SK-N-SH (cell line): ENCODE data around the gene GPD1.

Experiments
- EP300 ChIP-seq, 2 experiments: IDR thresholded peaks; 2 replicates each; pipeline versions ENCODE4 v1.4.0 to v1.6.1; 2012; ENCODE audit warnings: borderline replicate concordance in 1 of 2, low read depth in 1 of 2, low read length in 1 of 2
- JUND ChIP-seq: IDR thresholded peaks from 2 replicates; pipeline ENCODE4 v1.4.0; 2012
- RAD21 ChIP-seq: IDR thresholded peaks from 2 replicates; pipeline ENCODE4 v1.6.1; 2012; ENCODE audit warnings: mild to moderate bottlenecking, low read length
- RFX5 ChIP-seq: IDR thresholded peaks from 2 replicates; pipeline ENCODE4 v1.6.1; 2012; ENCODE audit warnings: mild to moderate bottlenecking, improper control_type of control experiment, low read length
- SMC3 ChIP-seq: IDR thresholded peaks from 2 replicates; pipeline ENCODE4 v1.6.1; 2012; ENCODE audit warnings: low read depth, low read length, improper control_type of control experiment
- TF ChIP-seq, protein P1 (sequence below): fragments of 200-600 bp; sonication (generic); IDR thresholded peaks from 2 replicates; pipeline ENCODE4 v1.6.1; 2017; ENCODE audit warnings: antibody characterized with exemption, mild to moderate bottlenecking, moderate library complexity
- TF ChIP-seq, protein P2 (sequence below): IDR thresholded peaks from 2 replicates; pipeline ENCODE4 v1.6.1; 2012; ENCODE audit warnings: mild to moderate bottlenecking, low read depth, low read length, moderate library complexity
- TF ChIP-seq, protein P3 (sequence below): IDR thresholded peaks from 2 replicates; pipeline ENCODE4 v1.4.0; 2012; ENCODE audit warnings: low read depth

DNA sequence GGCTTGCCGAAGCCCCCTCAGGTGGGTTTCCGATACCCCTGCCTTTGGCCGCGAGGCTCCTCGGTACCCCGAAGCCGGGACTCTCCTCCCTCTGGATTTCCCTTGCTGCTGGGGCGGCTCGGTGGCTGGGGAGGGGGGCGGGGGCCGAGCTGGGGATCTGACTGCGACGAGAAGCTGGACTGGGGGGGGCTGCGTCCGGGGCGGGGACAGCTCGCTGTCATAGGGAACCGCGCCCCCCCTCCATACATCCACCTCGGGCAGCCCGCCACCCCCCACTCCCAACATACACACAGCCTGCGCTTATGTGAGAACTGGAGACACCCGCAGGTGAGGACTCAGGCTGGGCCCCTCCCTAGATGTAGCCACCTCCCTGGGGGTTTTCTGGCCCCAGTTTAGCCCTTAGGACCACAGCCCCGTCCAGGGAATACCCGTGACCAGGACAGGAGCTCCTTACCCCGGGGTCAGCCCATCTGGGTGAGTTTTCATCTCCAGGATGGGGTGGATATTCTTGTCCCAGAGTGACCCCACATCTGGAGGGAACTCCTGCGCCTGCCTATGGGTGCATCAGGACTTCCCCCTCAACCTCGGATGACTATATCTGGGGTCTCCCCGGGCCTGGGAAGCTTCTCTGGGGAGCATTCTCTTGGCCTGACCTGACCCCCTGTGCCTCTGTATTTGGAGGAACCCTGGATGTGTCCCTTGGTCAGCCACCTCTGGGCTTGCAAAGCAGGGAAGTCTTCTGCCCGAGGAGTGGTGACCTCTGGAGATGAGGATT, 45.7 kb upstream of the GPD1 start:
- TF ChIP-seq, protein P1, sequence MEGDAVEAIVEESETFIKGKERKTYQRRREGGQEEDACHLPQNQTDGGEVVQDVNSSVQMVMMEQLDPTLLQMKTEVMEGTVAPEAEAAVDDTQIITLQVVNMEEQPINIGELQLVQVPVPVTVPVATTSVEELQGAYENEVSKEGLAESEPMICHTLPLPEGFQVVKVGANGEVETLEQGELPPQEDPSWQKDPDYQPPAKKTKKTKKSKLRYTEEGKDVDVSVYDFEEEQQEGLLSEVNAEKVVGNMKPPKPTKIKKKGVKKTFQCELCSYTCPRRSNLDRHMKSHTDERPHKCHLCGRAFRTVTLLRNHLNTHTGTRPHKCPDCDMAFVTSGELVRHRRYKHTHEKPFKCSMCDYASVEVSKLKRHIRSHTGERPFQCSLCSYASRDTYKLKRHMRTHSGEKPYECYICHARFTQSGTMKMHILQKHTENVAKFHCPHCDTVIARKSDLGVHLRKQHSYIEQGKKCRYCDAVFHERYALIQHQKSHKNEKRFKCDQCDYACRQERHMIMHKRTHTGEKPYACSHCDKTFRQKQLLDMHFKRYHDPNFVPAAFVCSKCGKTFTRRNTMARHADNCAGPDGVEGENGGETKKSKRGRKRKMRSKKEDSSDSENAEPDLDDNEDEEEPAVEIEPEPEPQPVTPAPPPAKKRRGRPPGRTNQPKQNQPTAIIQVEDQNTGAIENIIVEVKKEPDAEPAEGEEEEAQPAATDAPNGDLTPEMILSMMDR = no peak
- TF ChIP-seq, protein P2, sequence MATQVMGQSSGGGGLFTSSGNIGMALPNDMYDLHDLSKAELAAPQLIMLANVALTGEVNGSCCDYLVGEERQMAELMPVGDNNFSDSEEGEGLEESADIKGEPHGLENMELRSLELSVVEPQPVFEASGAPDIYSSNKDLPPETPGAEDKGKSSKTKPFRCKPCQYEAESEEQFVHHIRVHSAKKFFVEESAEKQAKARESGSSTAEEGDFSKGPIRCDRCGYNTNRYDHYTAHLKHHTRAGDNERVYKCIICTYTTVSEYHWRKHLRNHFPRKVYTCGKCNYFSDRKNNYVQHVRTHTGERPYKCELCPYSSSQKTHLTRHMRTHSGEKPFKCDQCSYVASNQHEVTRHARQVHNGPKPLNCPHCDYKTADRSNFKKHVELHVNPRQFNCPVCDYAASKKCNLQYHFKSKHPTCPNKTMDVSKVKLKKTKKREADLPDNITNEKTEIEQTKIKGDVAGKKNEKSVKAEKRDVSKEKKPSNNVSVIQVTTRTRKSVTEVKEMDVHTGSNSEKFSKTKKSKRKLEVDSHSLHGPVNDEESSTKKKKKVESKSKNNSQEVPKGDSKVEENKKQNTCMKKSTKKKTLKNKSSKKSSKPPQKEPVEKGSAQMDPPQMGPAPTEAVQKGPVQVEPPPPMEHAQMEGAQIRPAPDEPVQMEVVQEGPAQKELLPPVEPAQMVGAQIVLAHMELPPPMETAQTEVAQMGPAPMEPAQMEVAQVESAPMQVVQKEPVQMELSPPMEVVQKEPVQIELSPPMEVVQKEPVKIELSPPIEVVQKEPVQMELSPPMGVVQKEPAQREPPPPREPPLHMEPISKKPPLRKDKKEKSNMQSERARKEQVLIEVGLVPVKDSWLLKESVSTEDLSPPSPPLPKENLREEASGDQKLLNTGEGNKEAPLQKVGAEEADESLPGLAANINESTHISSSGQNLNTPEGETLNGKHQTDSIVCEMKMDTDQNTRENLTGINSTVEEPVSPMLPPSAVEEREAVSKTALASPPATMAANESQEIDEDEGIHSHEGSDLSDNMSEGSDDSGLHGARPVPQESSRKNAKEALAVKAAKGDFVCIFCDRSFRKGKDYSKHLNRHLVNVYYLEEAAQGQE = no peak
- TF ChIP-seq RAD21 = no peak
- TF ChIP-seq, protein P3, sequence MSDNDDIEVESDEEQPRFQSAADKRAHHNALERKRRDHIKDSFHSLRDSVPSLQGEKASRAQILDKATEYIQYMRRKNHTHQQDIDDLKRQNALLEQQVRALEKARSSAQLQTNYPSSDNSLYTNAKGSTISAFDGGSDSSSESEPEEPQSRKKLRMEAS = no peak
- TF ChIP-seq SMC3 = no peak
- TF ChIP-seq EP300 (IDR thresholded peaks at IDR 0.05; ENCODE audit: borderline replicate concordance in 1 of 2, low read depth in 1 of 2, low read length in 1 of 2) = no peak
- no peak for TF ChIP-seq RFX5
- TF ChIP-seq JUND = no peak
